GM19452 (cell line): ENCODE measurements around the gene PNP.

Experiments
- ATAC-seq: cut with Tn5 transposase; IDR thresholded peaks from one replicate; pipeline ENCODE4 v1.9.1; 2021; ENCODE audit not compliant: unreplicated experiment

Gene PNP

DNA sequence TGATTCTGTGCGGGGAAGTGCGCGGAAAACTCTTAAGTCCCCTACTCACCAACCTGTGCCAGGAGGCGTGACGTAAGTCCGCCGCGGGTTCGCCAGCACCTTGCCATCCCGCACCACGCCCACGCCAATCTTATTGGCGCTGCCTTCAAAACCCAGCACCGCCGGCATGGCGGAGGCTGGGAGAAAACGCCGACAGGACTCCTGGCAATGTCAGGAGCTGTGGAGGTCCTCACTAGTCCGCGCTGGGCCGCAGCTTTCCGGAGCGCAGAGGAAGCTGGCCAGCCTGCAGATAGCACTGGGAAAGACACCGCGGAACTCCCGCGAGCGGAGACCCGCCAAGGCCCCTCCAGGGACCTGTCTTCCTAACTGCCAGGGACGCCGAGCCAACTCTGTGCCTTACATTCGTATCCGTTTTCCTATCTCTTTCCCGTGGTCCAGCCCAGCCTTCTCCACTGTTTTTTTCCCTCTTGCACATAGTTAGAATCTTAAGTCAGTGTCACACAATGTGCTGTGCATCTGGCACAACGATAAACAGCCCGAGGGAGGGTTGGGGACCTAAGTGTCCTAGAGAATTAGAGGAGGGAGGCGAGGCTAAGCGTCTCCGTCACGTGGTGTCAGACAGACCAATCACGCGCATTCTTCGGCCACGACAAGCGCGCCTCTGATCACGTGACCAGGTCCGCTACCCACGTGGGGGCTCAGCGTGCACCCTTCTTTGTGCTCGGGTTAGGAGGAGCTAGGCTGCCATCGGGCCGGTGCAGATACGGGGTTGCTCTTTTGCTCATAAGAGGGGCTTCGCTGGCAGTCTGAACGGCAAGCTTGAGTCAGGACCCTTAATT is 14.5 kb upstream of the PNP start, which contains the start of the genes APEX1 and OSGEP:
APEX1 (plus strand) TSS at position 711 of the 839 bp plus-strand sequence. CDS start 420 bp downstream, outside the sequence.
OSGEP (minus strand) TSS at position 297 of the 839 bp plus-strand sequence; CDS start at position 168, 129 bp downstream.
- ATAC-seq = peak; percentile 86

DNA sequence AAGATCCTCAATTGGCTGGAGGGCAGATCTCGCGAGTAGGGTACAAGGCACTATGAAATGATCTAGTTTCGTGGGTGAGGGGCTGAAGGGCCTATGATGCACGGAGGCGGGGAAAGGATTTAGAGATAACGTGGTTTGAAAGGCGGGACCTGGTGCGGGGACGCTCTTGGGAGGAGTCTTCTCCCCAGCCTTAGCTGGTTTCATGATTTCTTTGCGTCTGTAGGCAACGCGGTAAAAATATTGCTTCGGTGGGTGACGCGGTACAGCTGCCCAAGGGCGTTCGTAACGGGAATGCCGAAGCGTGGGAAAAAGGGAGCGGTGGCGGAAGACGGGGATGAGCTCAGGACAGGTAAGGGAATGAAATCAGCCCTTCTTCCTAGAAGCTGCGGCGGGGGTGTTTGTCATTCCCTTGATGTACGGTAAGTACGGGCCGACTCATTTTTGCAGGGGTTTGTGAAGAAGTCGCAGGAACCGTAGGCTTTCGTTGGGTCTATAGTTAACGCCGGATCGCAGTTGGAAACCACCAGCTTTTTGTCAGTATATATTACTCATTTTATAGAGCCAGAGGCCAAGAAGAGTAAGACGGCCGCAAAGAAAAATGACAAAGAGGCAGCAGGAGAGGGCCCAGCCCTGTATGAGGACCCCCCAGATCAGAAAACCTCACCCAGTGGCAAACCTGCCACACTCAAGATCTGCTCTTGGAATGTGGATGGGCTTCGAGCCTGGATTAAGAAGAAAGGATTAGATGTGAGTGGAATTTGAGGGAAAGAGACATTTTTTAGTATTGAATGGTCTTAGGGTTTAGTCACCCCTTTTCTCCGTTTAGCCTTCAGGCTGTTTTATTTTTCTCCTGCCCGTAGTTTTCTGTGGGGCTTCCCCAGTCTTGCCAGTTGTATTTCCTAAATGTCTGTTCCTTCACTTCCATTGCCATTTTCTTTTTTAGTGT is 13.6 kb upstream of the PNP start:
- ATAC-seq = peak; percentile 48

DNA sequence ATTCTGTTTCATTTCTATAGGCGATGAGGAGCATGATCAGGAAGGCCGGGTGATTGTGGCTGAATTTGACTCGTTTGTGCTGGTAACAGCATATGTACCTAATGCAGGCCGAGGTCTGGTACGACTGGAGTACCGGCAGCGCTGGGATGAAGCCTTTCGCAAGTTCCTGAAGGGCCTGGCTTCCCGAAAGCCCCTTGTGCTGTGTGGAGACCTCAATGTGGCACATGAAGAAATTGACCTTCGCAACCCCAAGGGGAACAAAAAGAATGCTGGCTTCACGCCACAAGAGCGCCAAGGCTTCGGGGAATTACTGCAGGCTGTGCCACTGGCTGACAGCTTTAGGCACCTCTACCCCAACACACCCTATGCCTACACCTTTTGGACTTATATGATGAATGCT is 12.2 kb upstream of the PNP start:
- ATAC-seq = no peak

DNA sequence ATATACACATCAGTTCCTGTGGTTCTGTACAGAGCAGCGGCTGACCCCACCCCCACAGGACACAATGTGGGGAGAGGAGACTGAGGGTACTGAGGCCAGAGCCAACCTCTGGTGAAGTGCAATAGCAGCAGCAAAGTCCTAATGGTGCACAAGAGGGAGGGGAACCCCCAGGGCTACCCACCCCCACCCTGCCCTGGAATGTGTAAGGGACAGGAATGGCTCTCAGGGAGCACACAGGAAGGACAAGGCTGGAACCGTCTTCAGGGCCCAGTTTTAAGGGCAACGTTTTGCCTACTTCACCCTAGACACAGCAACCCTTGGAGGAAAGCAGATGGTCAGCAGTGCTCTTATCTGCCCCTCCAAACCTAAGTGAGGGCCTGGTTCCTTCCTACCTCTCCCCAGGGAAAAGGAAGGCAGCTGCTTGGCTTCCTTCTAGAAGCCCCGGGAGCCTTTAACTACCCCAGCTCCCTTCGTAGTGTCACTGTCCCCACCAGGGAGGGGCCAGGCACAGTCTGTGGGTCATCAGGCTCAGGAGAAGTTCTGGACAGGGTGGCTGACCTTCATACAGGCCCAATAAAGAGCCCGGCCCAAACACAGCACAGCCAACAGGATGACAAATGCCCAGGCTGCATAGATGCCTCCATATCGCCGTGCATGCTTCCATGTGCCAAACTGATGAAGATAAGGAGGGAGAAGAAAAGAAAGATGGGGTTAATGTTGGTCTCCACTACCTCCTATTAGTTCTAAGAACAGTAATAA is 11.0 kb upstream of the PNP start:
- no peak for ATAC-seq

DNA sequence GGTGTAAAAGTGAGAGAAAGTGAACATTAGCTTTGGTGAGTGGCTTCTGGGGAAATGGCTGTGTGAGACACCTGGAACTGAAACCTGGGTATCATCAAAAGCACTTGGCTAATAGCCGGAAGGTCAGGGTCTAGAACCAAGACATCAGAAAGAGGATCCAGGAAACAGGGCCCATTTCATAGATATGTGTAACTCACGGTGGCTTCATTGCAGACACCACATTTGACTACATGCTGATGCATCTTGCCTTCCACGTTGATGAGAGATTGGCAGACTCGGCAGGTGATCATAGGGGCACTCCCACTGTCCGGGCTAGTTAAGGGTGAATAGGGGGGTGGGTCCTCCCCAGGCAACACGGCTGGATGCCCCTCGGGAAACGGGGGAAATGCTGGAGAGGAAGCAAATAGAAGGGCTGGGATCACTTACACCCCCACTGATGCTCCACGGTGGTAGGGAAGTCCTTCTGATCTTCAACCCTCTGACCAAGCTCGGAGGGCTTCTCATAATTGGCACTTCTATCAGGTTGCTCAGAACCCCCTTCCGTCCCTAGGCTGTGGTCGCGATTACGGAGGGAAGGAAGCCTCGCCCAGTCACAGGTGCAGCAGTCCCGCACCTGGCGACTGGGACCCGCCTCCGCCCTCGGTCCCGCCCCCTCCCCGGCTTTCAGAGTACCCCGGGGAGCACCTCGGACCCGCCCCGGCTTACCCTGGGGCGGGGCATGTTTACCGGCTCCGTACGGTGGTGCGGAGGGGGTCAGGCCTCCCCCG is 8.6 kb upstream of the PNP start:
- no peak for ATAC-seq

DNA sequence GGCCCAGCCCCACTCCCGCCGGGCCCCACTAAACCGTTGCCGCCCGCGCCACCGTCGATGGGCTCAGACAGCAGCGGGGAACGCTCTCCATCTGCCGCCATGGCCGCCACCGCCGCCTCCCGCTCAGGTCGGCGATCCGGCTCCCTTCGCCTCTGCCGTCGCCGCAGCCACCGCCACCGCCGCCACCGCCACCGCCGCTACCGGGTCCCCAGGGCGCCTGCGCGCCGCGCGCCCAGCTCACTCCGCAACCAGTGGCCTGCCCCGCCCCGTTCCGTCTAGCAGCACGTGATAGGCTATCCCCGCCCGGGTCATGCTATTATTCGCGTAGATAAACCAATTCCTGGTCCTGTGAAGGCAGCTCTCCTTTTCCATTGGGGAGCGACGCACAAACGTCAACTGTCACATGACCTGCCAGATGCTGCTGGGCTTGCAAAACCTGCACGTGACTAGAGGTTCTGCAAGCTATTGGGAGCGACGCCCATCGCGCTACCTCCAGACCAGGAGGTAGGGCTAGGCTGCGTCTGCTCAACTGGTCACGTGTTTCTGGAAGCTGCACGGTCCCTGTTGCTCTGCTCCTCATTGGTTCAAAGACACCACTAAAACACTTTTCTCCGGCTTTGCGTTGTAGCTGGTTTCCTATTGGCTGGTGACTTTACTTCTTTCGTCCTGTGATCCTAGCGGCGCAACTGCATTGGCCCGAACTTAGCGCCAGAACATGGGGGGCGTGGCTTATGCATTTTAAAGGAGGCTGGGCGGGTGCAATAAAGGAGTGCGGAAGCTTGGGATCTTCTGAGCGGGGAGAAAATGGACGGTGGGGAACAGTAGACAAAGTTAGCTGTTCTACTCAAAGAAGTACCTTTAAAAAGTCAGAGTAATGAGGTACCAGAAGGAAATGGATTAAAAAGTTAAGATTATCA is 7.7 kb upstream of the PNP start, which contains the start of gene PIP4P1:
PIP4P1 (minus strand) TSS at position 210 of the 917 bp plus-strand sequence; CDS start at position 101, 109 bp downstream.
- peak; percentile 95 for ATAC-seq

DNA sequence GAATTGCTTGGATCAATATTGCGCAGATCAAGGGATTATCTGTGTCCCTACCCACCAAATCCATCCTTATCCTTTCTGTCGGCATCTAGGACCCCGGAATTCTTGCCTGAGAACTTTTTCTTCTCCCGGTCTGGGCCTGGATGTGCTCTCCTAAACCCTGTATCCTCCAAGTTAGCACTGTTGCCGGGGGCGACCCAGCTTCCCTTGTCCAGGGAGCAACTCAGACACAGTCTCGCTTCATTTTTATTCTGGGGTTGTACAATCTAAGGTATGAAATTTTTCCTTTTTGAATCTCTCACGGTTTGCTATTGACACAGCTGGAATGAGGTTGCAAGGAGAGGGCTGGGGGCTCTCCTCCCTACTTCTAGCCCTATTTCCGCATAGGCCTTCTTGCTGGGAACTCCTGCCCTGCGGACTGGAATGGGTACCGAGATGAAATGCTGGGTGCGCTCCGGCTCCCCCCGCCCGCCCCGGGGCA is 403 bp upstream of the PNP start:
- peak; percentile 12 for ATAC-seq

DNA sequence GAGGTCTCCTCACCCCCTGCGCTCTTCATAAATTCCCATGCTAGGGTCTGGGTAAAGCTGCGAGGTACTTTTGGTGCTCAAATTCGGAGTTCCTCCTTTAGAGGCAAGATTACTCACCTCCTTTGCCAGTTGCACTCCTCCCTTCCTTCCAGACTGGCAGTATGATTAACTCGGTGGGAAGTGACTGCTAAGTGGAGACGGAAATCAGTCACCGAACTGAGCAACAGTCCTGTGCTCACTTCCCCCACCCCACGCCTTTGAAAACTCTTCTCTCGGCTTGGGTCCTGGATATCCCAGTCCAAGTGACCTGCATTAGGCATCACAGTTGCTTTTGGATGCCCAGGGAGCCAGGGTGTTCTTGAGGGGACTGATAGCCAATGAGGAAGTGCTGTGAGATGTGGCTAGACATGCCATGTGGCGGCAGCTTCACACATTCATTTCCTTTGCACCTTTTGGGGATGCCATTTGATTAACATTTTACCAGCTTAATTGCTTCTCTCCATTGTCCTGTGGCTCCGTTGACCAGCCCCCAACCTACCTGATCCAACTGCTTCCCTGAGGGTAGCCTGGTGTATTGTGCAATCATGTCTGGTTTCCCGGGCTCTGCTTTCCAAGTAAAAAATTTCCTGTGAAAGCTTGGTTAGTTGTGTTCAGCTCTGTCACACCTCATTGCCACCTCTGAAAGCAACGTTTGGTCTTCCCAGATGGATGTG is 840 bp downstream of the PNP start:
- ATAC-seq = peak; percentile 36

DNA sequence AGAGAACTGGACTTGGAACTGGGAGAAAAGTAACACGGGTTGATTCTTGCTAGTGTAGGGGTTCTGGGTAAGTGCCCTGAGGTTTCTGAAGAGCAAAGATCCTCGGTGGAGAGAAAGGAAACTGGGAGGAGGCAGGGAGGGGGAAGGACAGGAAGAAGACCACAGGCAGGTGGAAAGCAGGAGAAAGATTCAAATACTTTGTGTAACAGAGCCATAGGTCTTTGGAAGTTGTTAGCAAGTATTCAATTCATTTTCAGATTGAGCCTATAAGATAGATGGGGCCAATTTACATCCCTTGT is 1.3 kb downstream of the PNP start:
- ATAC-seq = no peak

DNA sequence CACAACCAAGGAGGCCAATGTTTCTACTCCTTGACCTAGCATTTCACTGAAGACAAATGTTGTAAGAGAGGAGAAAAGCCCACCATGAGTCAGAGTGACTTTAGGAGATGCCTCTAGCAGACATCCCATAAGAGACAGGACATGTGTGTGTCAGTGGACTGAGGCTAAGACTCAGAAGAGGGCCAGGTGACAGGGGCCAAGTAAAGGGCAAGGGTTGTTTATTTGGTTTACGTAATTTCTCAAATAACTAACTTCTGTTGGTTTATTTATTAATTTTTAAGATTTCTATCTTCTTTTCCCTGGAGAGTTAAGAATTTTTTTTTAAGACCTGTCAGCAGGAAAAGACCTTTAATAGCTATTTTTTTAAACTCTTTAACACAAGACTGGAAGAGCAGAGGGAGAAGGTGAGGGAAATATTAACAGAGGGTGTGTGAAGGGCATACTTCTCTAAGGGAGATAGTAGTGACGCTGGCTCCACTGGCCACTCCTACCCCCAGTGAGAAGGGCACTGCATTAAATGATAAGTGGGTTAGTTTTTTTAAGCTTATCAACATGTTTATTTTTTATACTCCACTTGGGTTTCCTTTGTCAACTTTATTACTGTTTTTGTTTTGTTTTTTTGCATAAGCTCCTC is 3.4 kb downstream of the PNP start:
- ATAC-seq = no peak

DNA sequence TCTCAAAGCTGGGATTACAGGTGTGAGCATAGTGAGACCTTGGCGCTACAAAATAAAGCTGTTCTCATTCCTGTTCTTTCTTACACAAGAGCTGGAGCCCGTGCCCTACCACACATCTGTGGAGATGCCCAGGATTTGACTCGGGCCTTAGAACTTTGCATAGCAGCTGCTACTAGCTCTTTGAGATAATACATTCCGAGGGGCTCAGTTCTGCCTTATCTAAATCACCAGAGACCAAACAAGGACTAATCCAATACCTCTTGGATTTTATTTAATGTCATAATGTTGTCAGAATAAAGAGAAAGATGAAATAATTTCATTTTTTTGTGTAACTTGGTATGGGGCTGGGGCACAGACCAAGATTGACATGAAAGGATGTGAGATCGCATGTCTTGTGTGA is 7.6 kb downstream of the PNP start:
- no peak for ATAC-seq

DNA sequence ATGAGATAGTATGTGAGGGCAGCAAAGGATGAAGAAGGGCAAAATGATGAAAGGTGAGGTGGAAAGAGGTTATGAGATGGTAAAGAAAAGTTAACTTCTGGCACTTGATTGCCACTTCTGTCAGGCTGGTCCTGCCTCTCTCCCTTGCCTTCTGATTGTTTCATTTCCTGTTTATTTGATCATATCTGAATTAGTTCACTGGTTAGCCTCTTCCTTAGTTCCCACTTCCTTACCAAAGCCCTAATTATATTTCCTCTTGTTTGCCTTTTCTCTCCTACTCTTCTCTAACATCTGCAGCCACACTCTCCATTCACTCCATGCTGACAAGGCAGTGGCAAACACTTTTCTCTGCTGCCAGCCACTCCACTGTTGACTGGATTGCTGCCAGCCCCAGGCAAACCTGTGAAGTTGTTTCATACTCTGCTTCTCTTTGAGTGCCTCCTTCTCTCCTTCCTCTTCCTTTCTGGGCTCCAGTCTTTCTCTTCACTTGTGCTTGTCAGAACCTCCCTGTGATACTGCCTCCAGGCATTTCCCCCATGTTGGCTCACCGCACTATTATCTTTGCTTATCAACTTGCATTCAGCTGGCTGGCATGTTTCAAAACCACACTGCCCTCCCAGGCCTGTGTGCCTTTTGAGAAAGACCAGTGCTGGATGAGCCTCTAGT is 8.1 kb downstream of the PNP start:
- ATAC-seq = no peak

DNA sequence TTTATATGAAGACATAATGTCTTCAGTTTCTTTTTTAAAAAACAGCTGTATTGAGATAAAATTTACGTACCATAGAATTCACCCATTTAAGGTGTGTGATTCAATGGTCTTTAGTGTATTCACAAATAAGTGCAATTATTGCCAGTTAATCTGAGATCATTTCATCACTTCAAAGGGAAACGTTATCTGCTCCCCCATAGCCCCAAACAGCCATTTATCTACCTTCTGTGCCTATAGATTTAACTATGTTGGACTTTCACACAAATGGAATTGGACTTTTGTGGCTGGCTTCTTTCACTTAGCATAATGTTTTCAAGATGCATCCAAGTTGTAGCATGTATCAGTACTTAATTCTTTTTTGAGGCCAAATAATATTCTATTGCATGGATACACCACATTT is 9.7 kb downstream of the PNP start:
- no peak for ATAC-seq

DNA sequence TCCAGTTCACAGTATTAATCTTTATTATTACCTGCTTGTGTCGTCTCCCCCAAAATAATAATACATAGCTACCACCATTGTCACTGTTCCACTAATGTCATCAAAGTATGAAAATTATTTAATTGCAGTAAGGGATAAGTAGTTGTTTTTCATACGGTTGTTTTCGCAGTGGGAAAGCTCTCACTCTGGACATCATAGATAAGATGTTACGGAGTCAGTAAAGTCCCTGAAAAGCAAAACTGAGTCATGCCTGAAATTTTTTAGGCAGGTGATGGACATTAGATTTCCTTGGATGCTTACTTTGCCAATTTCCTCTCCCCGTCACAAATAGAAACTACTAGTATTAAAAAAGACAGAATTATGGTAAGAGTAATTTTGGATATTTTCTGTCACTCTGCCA is 13.2 kb downstream of the PNP start:
- ATAC-seq = no peak

DNA sequence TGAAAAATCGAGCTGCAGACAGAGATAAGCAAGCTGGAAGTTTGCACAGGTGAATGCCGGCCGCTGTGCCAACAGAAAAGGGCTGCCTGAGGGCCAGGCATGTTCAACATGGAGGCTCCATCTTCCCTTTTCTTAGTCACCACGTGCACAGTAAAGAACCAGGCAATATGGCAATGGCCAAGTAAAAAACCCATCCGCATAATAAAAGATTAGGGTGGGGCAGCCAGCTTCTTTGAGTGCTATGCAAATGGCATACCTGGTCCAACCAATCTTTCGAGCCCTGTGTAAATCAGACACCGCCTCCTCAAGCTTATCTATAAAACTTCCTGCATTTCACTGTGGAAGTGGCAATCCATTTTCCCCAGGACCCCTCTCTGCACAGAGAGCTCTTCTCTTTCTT is 16.7 kb downstream of the PNP start:
- ATAC-seq = no peak

DNA sequence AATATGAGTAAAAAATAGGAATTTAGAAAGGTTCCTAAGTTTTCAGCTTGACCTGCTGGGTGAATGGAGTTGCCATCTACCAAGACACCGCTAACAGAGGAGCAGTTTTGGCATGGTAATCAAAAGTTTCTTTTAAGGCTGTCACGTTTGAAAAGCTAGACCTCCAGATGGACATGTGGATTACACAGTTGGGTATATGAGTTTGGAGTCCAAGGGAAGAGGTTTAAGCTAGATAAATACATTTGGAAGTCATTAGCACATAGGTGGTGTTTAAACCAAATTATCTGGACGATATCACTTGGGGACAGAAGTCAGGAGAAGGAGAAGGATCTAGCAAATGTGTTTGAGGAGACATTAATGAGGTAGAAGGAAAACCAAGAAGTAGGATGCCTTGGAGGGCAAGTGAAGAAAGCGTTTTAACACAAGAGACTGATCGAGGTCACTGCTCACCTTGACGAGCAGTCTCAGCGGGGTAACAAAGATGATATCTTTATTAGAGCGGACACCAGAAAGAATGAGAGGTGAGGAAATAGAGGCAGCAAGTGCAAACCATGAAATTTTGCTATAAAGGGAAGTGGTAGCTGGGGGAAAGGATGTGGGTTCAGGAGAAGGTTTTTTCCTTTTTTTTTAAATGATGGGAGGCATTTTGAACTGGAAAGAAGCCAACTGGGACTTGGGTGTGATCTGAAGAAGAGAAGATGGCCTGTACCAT is 17.6 kb downstream of the PNP start:
- no peak for ATAC-seq

DNA sequence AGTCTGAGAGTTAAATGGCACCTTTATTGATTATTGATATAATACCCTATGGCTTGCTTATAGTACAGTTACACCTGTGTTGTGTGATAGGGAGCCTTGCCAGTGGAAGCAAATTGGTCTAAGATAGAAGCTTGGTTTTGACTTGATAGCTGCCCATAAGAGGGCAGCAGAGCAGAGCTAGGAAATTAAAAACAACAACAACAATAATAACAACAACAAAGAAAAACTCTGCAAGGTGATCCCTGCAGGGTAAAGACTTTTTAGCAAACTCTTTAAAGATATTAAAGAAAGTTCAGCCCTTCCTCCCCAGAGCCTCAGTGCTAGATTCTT is 18.2 kb downstream of the PNP start:
- ATAC-seq = no peak
